KMS-11 (cell line): ENCODE measurements around the gene MAP2K5.

Experiments
- H2AFZ ChIP-seq: fragments of 200-600 bp; sonication (generic); 2 replicates; pipeline ENCODE4 v1.6.1; 2016; ENCODE audit warnings: antibody characterized with exemption, mixed run types, low read depth
- H3K27ac ChIP-seq: fragments of 200-600 bp; sonication (generic); 2 replicates; pipeline ENCODE4 v1.6.1; 2016; ENCODE audit warnings: mild to moderate bottlenecking, mixed run types
- H3K27me3 ChIP-seq: fragments of 200-600 bp; sonication (generic); 2 replicates; pipeline ENCODE4 v1.6.1; 2017; ENCODE audit warnings: mild to moderate bottlenecking, low read depth, mixed run types, moderate library complexity; ENCODE audit not compliant: insufficient read depth
- H3K36me3 ChIP-seq: fragments of 200-600 bp; sonication (generic); 2 replicates; pipeline ENCODE4 v1.6.1; 2017; ENCODE audit warnings: mild to moderate bottlenecking, mixed run types; ENCODE audit not compliant: insufficient read depth
- H3K4me1 ChIP-seq: fragments of 200-600 bp; sonication (generic); 2 replicates; pipeline ENCODE4 v1.6.1; 2016; ENCODE audit warnings: mild to moderate bottlenecking, low read depth, mixed run types; ENCODE audit not compliant: poor library complexity, severe bottlenecking
- H3K4me2 ChIP-seq: fragments of 200-600 bp; sonication (generic); 2 replicates; pipeline ENCODE4 v1.7.0; 2016; ENCODE audit warnings: mild to moderate bottlenecking, mixed run types
- H3K4me3 ChIP-seq: fragments of 200-600 bp; sonication (generic); IDR thresholded peaks from 2 replicates; pipeline ENCODE4 v1.6.1; 2017; ENCODE audit warnings: low read depth, low read length, mixed read lengths; ENCODE audit not compliant: insufficient read depth
- H3K79me2 ChIP-seq: fragments of 200-600 bp; sonication (generic); 2 replicates; pipeline ENCODE4 v1.6.1; 2016; ENCODE audit warnings: low read depth, mixed run types; ENCODE audit not compliant: insufficient read depth
- H3K9ac ChIP-seq: fragments of 200-600 bp; sonication (generic); 2 replicates; pipeline ENCODE4 v1.6.1; 2016; ENCODE audit warnings: mild to moderate bottlenecking, mixed run types
- H4K20me1 ChIP-seq: fragments of 200-600 bp; sonication (generic); 2 replicates; pipeline ENCODE4 v1.6.1; 2016; ENCODE audit warnings: mild to moderate bottlenecking, mixed run types; ENCODE audit not compliant: insufficient read depth
- TF ChIP-seq, protein P1 (sequence below): fragments of 200-600 bp; sonication (generic); conservative IDR thresholded peaks from 2 replicates; pipeline ENCODE4 v1.6.1; 2017; ENCODE audit warnings: low read depth, mild to moderate bottlenecking, antibody characterized with exemption, low read length, moderate library complexity, mixed read lengths

Gene MAP2K5

GRCh38 chr15:67768313-67768977 lies 225.9 kb downstream of the MAP2K5 start:
- Histone ChIP-seq H3K27ac (no peak overlapping the region), H3K4me1 (no peaks in the 10 kb centered on the region), H3K9ac (no peak overlapping the region), H3K36me3 (no peaks in the 10 kb centered on the region), H3K4me2 (no peak overlapping the region), H2AFZ (no peak overlapping the region), H3K27me3 (no peaks in the 10 kb centered on the region), H4K20me1 (no peaks in the 10 kb centered on the region), H3K4me3 (no peak overlapping the region), H3K79me2 (no peaks in the 10 kb centered on the region)
- TF ChIP-seq, protein P1, sequence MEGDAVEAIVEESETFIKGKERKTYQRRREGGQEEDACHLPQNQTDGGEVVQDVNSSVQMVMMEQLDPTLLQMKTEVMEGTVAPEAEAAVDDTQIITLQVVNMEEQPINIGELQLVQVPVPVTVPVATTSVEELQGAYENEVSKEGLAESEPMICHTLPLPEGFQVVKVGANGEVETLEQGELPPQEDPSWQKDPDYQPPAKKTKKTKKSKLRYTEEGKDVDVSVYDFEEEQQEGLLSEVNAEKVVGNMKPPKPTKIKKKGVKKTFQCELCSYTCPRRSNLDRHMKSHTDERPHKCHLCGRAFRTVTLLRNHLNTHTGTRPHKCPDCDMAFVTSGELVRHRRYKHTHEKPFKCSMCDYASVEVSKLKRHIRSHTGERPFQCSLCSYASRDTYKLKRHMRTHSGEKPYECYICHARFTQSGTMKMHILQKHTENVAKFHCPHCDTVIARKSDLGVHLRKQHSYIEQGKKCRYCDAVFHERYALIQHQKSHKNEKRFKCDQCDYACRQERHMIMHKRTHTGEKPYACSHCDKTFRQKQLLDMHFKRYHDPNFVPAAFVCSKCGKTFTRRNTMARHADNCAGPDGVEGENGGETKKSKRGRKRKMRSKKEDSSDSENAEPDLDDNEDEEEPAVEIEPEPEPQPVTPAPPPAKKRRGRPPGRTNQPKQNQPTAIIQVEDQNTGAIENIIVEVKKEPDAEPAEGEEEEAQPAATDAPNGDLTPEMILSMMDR: no peak

DNA sequence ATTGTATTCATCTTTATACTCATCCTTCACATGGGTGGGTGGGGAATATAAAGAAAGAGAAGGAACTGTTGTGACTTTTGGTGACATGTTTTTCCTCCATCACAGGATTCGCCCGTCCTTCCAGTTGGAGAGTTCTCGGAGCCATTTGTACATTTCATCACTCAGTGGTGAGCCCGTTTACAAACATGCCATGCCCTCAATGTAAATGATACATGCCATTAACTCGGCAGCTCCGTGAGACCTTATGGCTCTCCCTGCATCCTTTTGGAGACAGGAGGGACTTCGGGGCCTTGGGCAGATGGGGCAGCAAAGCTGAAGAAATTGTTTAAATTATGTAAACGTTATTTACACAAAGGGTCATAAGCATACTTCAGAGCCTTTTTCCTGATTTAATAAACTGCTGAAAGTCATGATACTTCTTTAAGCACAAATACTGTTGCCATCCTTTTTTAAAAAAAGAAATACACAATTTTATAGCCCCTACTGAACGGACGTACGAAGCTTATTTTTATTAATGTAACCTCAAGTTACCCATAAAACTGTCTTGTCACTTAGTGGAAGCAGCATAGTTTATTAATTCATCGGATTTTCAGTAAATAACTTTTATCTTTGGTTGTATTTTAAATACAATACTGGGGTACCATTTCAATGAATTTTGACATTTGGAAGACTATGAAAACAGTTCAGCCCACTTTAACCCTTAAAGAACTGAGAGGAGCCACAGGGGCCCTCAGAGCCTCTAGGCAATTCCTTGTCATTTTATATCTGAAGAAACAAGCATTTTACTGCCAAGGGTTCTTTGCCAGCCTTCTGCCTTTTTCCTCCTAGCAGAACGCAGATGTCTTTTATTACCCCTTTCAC lies 227.2 kb downstream of the MAP2K5 start:
- Histone ChIP-seq H3K9ac (no peak overlapping the region), H3K27me3 (no peaks in the 10 kb centered on the region), H4K20me1 (no peaks in the 10 kb centered on the region), H3K79me2 (no peaks in the 10 kb centered on the region), H3K27ac (no peak overlapping the region), H2AFZ (no peak overlapping the region), H3K4me1 (no peaks in the 10 kb centered on the region), H3K36me3 (no peaks in the 10 kb centered on the region), H3K4me2 (no peak overlapping the region), H3K4me3 (no peak overlapping the region)
- TF ChIP-seq, protein P1: no peak

DNA sequence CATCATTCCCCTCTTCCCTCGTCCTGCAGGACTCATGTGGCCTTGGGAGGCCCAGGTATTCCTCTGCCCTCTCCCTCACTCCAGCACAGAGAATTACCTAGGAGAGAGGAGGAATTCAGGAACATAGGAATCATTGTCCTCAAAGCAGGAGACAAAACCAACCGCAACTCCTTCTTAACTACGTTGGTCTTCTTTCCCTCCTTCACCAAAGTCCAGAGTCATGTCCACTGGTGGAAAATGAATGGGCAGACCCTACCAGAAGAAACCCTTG lies 227.8 kb downstream of the MAP2K5 start:
- H3K4me1 ChIP-seq: no peaks in the 10 kb centered on the region
- H4K20me1 ChIP-seq: no peaks in the 10 kb centered on the region
- no peaks in the 10 kb centered on the region for H3K79me2 ChIP-seq
- no peak overlapping the region for H3K9ac ChIP-seq
- H3K36me3 ChIP-seq: no peaks in the 10 kb centered on the region
- H3K27me3 ChIP-seq: no peaks in the 10 kb centered on the region
- no peak overlapping the region for H3K4me2 ChIP-seq
- no peak overlapping the region for H3K4me3 ChIP-seq
- H2AFZ ChIP-seq: no peak overlapping the region
- TF ChIP-seq, protein P1: no peak
- H3K27ac ChIP-seq: no peak overlapping the region

DNA sequence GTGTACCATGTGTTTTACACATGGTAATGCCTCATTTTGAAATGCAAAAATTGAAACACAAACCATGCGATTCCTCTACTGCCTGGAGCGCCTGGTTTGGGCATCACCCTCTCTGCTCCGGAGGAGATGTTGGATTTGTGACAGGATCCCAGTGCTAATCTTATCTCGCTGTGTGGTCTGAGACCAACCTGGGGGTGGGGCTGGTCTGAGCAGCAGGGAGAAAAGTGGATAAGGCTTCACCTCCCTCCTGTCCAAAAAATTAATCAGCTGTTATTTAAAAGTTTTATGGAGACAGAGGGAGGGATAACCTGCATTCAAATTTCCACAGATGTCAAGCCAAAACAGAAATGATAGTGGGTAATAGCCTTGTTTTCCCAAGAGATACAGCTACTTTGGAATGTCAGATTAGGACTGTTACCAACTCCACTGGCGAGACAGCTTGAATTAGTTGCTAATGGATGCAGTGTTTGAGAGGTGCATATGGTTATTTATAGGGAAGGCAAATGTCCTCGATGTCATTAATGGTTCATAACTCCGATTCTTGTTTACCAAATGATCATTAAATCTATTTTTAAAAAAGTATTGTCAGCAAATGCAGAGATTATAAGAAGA lies 228.8 kb downstream of the MAP2K5 start:
- TF ChIP-seq, protein P1: no peak
- H3K27ac ChIP-seq: no peak overlapping the region
- no peaks in the 10 kb centered on the region for H3K36me3 ChIP-seq
- no peaks in the 10 kb centered on the region for H3K4me1 ChIP-seq
- H3K4me2 ChIP-seq: no peak overlapping the region
- no peaks in the 10 kb centered on the region for H3K27me3 ChIP-seq
- H2AFZ ChIP-seq: no peak overlapping the region
- H4K20me1 ChIP-seq: no peaks in the 10 kb centered on the region
- H3K4me3 ChIP-seq: no peak overlapping the region
- no peaks in the 10 kb centered on the region for H3K79me2 ChIP-seq
- no peak overlapping the region for H3K9ac ChIP-seq
